BJ (cell line): ENCODE data around the gene PDIA6. TPM values are rescaled to one million over a fixed set of nuclear protein-coding genes. Genes with fewer than 3 reads are reported as not detected.

ENCODE experiments used
- CTCF ChIA-PET: fragments of 350-600 bp; formaldehyde crosslinking; extraction: SDS; loops from one replicate; lab custom pipeline; 2021; ENCODE audit warnings: antibody characterized with exemption, inconsistent platforms; lab: Yijun Ruan, JAX
- POLR2A ChIA-PET: fragments of 300-600 bp; sonication (Branson Sonifier 250); formaldehyde crosslinking; extraction: SDS; loops from one replicate; lab custom pipeline; 2021; ENCODE audit warnings: antibody characterized with exemption; lab: Charles Lee
- DNase-seq: peaks from one replicate; pipeline ENCODE4 v3.0.0-alpha.2; 2011; ENCODE audit warnings: low read depth
- H3K27me3 ChIP-seq: 2 replicates; pipeline ENCODE4 v1.6.0; 2011; ENCODE audit warnings: low read length; ENCODE audit not compliant: control insufficient read depth, insufficient read depth
- H3K36me3 ChIP-seq: 2 replicates; pipeline ENCODE4 v1.5.1; 2011; ENCODE audit warnings: low read length; ENCODE audit not compliant: control insufficient read depth, insufficient read depth
- H3K4me3 ChIP-seq: 2 replicates; pipeline ENCODE4 v1.5.1; 2011; ENCODE audit warnings: low read depth, mild to moderate bottlenecking, control low read depth, low read length
- CTCF ChIP-seq: IDR thresholded peaks from 2 replicates; pipeline ENCODE4 v1.5.1; 2011; ENCODE audit warnings: low read depth, mild to moderate bottlenecking, control low read depth, inconsistent platforms, low read length, moderate library complexity; ENCODE audit not compliant: insufficient read depth
- polyA plus RNA-seq: library from polyadenylated mRNA; depleted of rRNA; stranded (reverse); fragments of >200 nt; gene quantifications from 2 replicates; pipeline ENCODE4 v1.2.3, GENCODE V29; 2011

PDIA6 gene
- polyA plus RNA-seq, 1 experiment: 238 TPM

- peaks cover 8% of the 10 kb centered on the region for H3K36me3 ChIP-seq
- no peak overlapping the region for H3K4me3 ChIP-seq
- TF ChIP-seq CTCF: no peak
- POLR2A ChIA-PET: no interaction called here
- no peak for DNase-seq
- H3K27me3 ChIP-seq: no peaks in the 10 kb centered on the region
- CTCF ChIA-PET: interaction anchor here (0.6 kb wide), 1 partner anchor 21 kb away, joined by 3 read pairs; no protein-coding TSS in a partner anchor
Measured at GRCh38 chr2:10775021-10775780, 37.4 kb downstream of the PDIA6 start.

GRCh38 chr2:10774394-10774793 lies 38.2 kb downstream of the PDIA6 start:
- H3K27me3 ChIP-seq: no peaks in the 10 kb centered on the region
- DNase-seq: no peak
- TF ChIP-seq CTCF: no peak
- ChIA-PET CTCF (interaction anchor here (0.6 to 1.0 kb wide), 2 partner anchors 15 to 20 kb away, joined by 3 read pairs; no protein-coding TSS in a partner anchor), POLR2A (no interaction called here)
- H3K4me3 ChIP-seq: no peak overlapping the region
- peaks cover 5% of the 10 kb centered on the region for H3K36me3 ChIP-seq

GRCh38 chr2:10773821-10774341 lies 38.7 kb downstream of the PDIA6 start:
- CTCF ChIA-PET: interaction anchor here (1.0 kb wide), 1 partner anchor 15 kb away, joined by 3 read pairs; no protein-coding TSS in a partner anchor
- peaks cover 5% of the 10 kb centered on the region for H3K36me3 ChIP-seq
- POLR2A ChIA-PET: no interaction called here
- no peak overlapping the region for H3K4me3 ChIP-seq
- no peaks in the 10 kb centered on the region for H3K27me3 ChIP-seq
- TF ChIP-seq CTCF: no peak
- no peak for DNase-seq

- no peak for DNase-seq
- H3K4me3 ChIP-seq: no peak overlapping the region
- H3K27me3 ChIP-seq: no peaks in the 10 kb centered on the region
- ChIA-PET POLR2A (no interaction called here), CTCF (no interaction called here)
- no peak for TF ChIP-seq CTCF
- H3K36me3 ChIP-seq: no peaks in the 10 kb centered on the region
Measured at GRCh38 chr2:10772868-10773215, 39.7 kb downstream of the PDIA6 start.

GRCh38 chr2:10772201-10772867 lies 40.3 kb downstream of the PDIA6 start:
- DNase-seq: no peak
- CTCF ChIA-PET: interaction anchor here (0.5 kb wide), 1 partner anchor 80 kb away, joined by 3 read pairs; no protein-coding TSS in a partner anchor
- POLR2A ChIA-PET: no interaction called here
- TF ChIP-seq CTCF: no peak
- no peaks in the 10 kb centered on the region for H3K27me3 ChIP-seq
- no peak overlapping the region for H3K4me3 ChIP-seq
- no peaks in the 10 kb centered on the region for H3K36me3 ChIP-seq
